ENCODE results near the gene LGALS13.
"Not testable (repeated sequence)": the region's sequence is repeated elsewhere in the genome, so short reads cannot be mapped to it uniquely, and the experiment has no call there.

Gene LGALS13

DNA sequence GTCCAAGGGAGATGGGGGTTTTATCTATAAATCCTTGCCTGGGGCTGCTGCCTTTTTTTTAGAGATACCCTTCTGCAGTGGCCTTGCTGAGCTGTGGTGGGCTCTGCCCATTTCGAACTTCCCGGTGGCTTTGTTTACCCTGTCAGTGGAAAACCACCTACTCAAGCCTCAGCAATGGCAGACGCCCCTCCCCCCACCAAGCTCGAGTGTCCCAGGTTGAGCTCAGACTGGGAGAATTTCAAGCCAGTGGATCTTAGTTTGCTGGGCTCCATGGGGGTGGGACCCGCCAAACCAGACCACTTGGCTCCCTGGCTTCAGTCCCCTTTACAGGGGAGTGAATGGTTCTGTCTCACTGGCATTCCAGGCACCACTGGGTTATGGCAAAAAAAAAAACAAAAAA is 21.6 kb downstream of the LGALS13 start:
- DNase-seq: no peak

DNA sequence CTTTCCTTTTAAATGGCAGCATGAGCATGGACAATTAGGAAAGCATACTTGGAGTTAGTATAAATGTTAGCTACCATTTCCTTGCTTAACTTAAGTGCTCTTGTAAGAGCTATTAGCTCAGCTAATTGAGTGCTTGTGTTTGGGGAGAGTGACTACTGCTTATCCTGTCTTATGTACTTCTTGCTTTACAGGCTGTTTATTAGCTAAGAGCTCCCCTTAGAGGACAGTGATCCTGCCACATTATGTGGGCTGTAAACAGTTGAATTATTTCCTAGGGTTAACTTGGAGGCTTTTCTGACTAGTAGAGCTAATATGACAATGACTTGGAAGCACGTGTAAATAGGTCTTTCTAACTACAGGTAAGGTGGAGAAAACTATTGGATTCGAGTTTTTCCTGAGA is 25.3 kb downstream of the LGALS13 start:
- not testable (repeated sequence) for DNase-seq

DNA sequence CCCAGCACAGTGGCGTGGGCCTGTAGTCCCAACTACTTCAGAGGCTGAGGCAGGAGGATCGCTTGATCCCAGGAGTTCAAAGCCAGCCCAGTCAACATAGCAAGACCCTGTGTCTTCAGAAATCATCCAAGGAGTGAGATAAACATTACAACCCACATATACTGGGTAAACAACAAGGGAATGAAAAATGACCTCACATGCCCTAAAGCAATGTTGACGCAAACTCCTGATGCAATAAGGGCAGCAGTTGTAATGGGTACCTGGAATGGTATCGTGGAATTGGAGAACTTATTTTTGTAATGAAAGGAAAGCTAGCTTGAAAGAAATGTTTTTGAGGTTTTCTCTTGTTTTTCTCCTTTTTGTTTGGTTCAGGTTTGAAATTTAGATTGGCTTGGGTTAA is 28.9 kb downstream of the LGALS13 start:
- no peak for DNase-seq

DNA sequence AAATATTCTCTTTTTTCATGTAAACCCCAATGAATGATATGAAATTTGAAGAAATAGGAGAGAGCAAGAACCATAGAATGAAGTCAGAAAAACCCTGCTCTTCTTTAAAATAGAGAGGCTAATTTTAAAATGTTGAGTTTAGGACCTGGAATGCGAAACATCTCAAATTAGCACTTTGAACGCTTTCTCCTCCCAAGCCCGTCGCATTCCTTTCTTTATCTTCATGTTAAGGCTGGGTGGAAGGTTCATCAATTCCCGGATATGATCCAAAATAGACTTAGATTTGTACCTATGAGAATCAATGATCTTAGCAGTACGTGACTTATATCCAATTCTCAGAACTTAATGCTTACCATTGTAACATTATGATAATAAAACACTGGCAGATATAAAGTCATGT is 29.3 kb downstream of the LGALS13 start:
- no peak for DNase-seq

DNA sequence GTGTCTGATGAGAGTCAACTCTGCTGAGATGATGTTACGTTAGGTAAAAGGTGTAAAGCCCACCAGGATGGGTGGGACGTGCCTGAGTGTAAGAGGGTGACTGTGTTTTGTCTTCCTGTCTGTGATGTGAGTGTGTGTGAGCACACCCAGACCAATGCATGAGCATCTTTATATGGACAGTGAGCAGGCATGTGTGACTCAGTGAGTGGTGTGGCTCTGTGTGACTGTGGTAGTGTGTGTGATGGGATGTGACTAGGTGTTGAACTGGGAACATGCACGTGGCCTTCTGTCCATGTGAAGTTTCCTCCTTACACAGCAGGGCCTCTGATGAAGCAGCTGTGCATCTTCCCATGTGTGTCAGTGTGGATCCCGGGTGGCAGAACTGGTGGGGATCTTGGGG is 35.6 kb downstream of the LGALS13 start:
- DNase-seq: no peak

DNA sequence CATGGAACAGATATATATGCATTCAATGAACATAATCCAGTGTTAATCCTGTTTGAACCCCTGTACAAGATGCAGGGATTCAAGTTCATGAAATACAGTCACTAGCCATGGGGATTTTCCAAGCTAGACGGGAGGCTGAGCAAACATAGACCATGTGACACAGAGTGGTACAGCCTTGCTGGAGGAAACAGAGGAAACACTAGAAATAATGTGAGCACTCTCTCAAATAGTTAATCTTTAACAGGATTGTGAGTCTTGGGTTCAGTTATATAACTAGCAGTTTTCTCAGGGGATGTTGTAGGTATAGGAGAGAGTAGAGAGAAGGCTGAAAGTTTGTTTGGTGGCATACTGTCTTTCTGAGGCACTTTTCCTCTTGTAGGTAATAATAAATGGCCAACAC is 39.4 kb downstream of the LGALS13 start:
- no peak for DNase-seq

DNA sequence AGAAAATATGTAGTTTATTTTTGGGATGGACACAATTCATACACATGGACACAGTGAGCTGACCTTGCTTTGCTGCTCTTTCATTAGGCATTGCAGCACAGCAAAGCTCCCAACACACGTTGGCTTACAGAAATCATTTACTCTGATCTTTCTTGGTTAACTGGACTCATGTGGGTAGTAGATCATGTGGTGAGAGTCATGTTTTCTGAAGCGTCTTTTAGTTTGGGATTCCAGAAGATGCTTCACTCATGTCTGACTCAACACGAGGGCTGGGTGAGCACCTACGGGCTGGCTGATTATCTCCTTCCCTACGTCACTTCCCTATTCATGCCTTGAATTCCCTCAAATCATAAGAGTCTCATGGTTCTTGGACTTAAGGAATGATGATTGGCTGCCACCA is 41.3 kb downstream of the LGALS13 start:
- DNase-seq: no peak

DNA sequence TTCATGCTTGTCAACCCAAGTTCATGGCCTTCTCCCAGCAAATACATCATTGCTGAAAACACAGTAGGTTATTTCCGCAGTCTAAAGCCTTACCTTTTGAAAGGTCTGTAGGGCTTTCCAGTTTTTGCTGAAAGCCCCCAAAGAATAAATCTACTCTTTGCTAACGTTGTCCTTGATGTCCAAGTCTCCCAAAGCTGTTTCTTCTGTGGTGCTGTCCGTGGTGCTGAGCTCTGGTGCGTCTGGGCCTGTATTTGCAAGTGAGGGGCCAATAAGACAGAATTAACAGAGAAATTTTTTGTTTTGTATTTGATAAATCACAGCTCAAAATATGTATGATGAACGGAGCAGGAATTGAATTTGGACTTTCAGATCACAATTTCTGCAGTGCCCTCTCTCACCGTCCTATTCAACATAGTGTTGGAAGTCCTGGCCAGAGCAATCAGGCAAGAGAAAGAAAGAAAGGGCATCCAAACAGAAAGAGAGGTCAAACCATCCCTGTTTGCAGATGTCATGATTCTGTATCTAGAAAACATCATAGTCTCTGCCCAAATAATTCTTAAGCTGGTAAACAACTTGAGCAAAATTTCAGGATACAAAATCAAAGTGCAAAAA is 43.6 kb downstream of the LGALS13 start:
- DNase-seq: no peak

DNA sequence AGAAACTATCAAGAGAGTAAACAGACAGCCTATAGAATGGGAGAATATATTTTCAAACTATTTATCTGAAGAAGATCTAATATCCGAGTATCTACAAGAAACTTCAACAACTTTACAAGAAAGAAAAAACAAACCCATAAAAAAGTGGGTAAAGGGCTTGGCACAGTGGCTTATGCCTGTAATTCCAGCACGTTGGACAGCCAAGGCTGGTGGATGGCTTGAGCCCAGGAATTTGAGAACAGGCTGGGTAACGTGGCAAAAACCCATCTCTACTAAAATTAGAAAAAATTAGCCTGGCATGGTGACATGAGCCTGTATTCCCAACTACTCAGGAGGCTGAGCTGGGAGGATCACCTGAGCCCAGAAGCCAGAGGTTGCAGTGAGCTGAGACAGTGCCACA is 45.6 kb downstream of the LGALS13 start:
- DNase-seq: no peak

DNA sequence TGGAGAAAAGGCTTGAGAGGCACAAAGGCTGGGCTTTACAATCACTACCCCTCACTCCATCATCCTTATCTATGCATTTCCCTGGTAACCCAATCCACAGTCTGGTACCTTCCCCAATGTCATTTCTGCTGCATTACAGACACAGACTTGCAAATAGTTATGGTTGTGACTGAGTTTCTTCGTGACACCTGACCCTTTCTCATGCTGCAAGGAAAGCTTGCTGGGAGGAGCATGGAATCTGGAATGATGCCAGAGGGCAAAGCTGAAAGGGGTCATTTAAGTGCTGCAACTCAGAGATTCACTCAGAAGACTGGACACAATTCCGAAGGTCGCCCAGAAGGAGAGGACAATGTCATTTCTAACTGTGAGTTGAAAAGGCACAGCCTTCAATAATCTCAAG is 53.3 kb downstream of the LGALS13 start, which contains the start of gene LGALS16:
Gene LGALS16, plus strand, starts transcription at position 301 of the 400 bp plus-strand sequence. Its CDS starts 49 bp downstream, at position 350.
- no peak for DNase-seq

Measured in NCI-H524 treated with DMSO at 0.1 percent for 48 hours (cell line).